Measurements from ENCODE around the gene C19orf44. TPM values are rescaled to one million over a fixed set of nuclear protein-coding genes. Genes with fewer than 3 reads are reported as not detected.

The C19orf44 gene
- polyA plus RNA-seq, 2 of the 4 experiments (the other 2 are of a cell fraction): 2.9 to 3.0 TPM

DNA sequence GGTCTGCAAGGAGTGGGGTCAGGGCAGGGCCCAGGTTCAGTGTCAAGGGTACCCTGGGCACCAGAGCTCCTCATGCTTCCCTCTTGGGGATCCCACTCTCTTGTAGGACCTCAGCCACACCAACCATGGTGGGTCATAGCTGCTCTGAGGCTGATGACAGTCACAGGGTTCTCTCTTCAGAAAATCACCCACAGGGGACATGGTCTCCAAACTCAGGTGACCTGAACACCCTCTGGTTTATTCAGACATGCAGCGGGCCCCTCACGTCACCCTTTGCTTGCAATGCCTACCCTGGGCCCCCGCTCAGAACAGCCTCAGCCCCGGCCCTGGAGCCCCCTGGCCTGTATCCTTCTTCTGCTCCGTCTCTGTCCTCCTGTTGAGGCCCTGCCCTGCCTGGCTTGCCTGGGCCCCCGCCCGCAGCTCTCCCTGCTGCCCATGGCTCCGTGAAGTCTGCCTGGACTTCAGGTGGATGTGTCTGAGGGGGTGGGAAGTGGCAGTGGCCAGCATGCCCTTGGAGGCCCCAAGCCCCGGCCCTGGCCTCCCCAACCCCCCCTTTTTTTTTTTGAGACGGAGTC lies 25.6 kb downstream of the C19orf44 start:
- ATAC-seq (no peak), DNase-seq (ENCODE audit: low read depth in 1 of 2, low spot score in 1 of 2) (no peak), FAIRE-seq (no peak)
- no peaks in the 10 kb centered on the region for H3K4me1 ChIP-seq
- CTCF ChIA-PET: no interaction called here
- POLR2A ChIA-PET: no interaction called here
- TF ChIP-seq PBX3 (IDR thresholded peaks at IDR 0.05): no peak
- no peak for TF ChIP-seq ZSCAN20 (CRISPR knock-in tag; IDR thresholded peaks at IDR 0.05)
- TF ChIP-seq TP53 (CRISPR knock-in tag; IDR thresholded peaks at IDR 0.05): no peak
- no peak for TF ChIP-seq NR3C1 (IDR thresholded peaks at IDR 0.05)
- no peak for TF ChIP-seq BCL3 (IDR thresholded peaks at IDR 0.05)
- no peak for TF ChIP-seq RCOR1 (IDR thresholded peaks at IDR 0.05; ENCODE audit: low read depth, low read length)
- no peak for TF ChIP-seq HOXB5 (CRISPR knock-in tag; IDR thresholded peaks at IDR 0.05)
- TF ChIP-seq JUNB (IDR thresholded peaks at IDR 0.05): no peak
- no peak for TF ChIP-seq KDM1A (IDR thresholded peaks at IDR 0.05; ENCODE audit: low read depth)
- no peak for TF ChIP-seq EHMT2 (IDR thresholded peaks at IDR 0.05; ENCODE audit: low read depth)
- H3K4me3 ChIP-seq: no peak overlapping the region
- 97% methylated on average over 10 of the region's 10 CpGs for WGBS (ENCODE audit: missing lambda C conversion rate)
- H3K27ac ChIP-seq: no peak overlapping the region
- H3K4me2 ChIP-seq: no peak overlapping the region
- no peaks in the 10 kb centered on the region for H3K9me3 ChIP-seq

- no peak for FAIRE-seq
- H3K4me1 ChIP-seq: no peaks in the 10 kb centered on the region
- TF ChIP-seq CBX2 (IDR thresholded peaks at IDR 0.05; ENCODE audit: borderline replicate concordance, low read depth): no peak
- no peak overlapping the region for H3K4me3 ChIP-seq
- no peak overlapping the region for H3K27ac ChIP-seq
- ATAC-seq: no peak
- CTCF ChIA-PET: interaction anchor here (1.1 kb wide), 1 partner anchor 15 kb away, joined by 3 read pairs; no protein-coding TSS in a partner anchor
- POLR2A ChIA-PET: no interaction called here
- DNase-seq (ENCODE audit: low read depth in 1 of 2, low spot score in 1 of 2): no peak
- 94% methylated on average over 19 of the region's 25 CpGs for WGBS (ENCODE audit: missing lambda C conversion rate)
- no peaks in the 10 kb centered on the region for H3K9me3 ChIP-seq
- no peak overlapping the region for H3K4me2 ChIP-seq
These were observed 26.6 kb downstream of the C19orf44 start for GRCh38 chr19:16522559-16523377.

DNA sequence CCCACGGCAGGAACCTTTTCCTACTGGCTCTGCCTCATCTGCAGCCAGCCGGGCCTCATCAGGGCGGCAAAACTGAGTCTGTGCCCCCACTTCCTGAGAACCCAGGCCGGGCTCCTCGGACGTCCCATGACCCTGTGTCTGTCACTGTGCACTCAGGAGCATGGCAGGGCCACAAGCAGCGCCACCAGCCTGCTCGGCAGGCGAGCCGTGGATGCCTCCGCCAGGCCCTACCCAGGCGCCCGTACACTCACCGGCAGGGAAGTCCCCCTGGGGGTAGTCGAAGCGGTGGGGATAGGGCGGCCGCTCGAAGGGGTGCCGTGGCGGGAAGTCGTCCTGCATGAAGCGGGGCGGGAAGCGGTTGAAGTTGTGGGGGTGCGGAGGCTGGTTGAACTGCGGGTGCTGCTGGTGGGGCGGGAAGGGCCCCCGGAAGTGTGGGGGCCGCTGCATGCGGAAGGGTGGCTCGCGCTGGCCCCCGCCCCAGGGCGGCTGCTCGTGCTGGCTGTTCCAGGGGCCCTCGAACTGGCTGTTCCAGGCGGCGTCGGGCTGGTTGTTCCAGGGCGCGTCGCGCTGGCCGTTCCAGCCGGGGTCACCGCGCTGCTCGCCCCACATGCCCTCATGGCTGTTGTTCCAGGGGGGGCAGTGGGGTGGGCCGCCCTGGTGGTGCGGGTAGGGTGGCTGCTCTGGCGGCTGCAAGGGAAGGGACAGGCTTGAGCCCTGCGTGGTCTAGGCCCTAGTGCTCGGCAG lies 29.0 kb downstream of the C19orf44 start:
- DNase-seq (ENCODE audit: low read depth in 1 of 2, low spot score in 1 of 2) (no peak), FAIRE-seq (no peak), ATAC-seq (no peak)
- H3K4me1 ChIP-seq: no peaks in the 10 kb centered on the region
- no peak overlapping the region for H3K4me2 ChIP-seq
- TF ChIP-seq USF2 (IDR thresholded peaks at IDR 0.05) (no peak), FOSB (CRISPR knock-in tag; IDR thresholded peaks at IDR 0.05) (no peak), POLR2AphosphoS2 (conservative IDR thresholded peaks at IDR 0.05; ENCODE audit: low read length) (no peak), BHLHE40 (IDR thresholded peaks at IDR 0.05; ENCODE audit: low read depth, low read length) (no peak), E2F6 (IDR thresholded peaks at IDR 0.05; ENCODE audit: borderline replicate concordance, low read depth) (no peak), MAZ (IDR thresholded peaks at IDR 0.05; ENCODE audit: borderline replicate concordance, low read depth, low read length) (no peak)
- H3K27ac ChIP-seq: no peak overlapping the region
- H3K4me3 ChIP-seq: no peak overlapping the region
- ChIA-PET POLR2A (no interaction called here), CTCF (interaction anchor here (2.1 kb wide), 1 partner anchor 12 kb away, joined by 5 read pairs; no protein-coding TSS in a partner anchor)
- H3K9me3 ChIP-seq: no peaks in the 10 kb centered on the region
- WGBS (ENCODE audit: missing lambda C conversion rate): 94% methylated on average over 21 of the region's 54 CpGs

All from A549 (cell line).